HepG2 (cell line): Measurements from ENCODE around the gene FLAD1. TPM values are rescaled to one million over a fixed set of nuclear protein-coding genes. Genes with fewer than 3 reads are reported as not detected.

Source experiments
- ATF3 ChIP-seq: sonication (generic); formaldehyde crosslinking; IDR thresholded peaks from 2 replicates; pipeline ENCODE4 v1.4.0; 2020; ENCODE audit warnings: missing genetic modification reagents
- ELF4 ChIP-seq: sonication (generic); formaldehyde crosslinking; IDR thresholded peaks from 2 replicates; pipeline ENCODE4 v1.5.0; 2020; ENCODE audit warnings: missing genetic modification reagents, mild to moderate bottlenecking, moderate library complexity, borderline replicate concordance
- HDAC2 ChIP-seq: sonication (generic); formaldehyde crosslinking; IDR thresholded peaks from 2 replicates; pipeline ENCODE4 v1.4.0; 2020; ENCODE audit warnings: missing genetic modification reagents
- IKZF1 ChIP-seq: fragments of 450-650 bp; IDR thresholded peaks from 2 replicates; pipeline ENCODE4 v1.7.1; 2016
- IRF1 ChIP-seq: sonication (generic); formaldehyde crosslinking; IDR thresholded peaks from 2 replicates; pipeline ENCODE4 v1.4.0; 2020; ENCODE audit warnings: low read depth, mild to moderate bottlenecking, missing genetic modification reagents
- MED1 ChIP-seq: sonication (generic); formaldehyde crosslinking; IDR thresholded peaks from 2 replicates; pipeline ENCODE4 v1.4.0; 2020; ENCODE audit warnings: missing genetic modification reagents
- MYPOP ChIP-seq: sonication (generic); formaldehyde crosslinking; IDR thresholded peaks from 2 replicates; pipeline ENCODE4 v1.8.1; 2023; ENCODE audit warnings: mild to moderate bottlenecking, moderate library complexity, missing genetic modification reagents
- MZF1 ChIP-seq: sonication (generic); formaldehyde crosslinking; IDR thresholded peaks from 2 replicates; pipeline ENCODE4 v1.8.1; 2023; ENCODE audit warnings: mild to moderate bottlenecking, missing genetic modification reagents, borderline replicate concordance
- POLR2A ChIP-seq, 2 experiments: IDR thresholded peaks; 2 replicates each; pipeline ENCODE4 v1.6.1; 2011; ENCODE audit warnings: low read depth in 2 of 2, low read length in 2 of 2, mild to moderate bottlenecking in 1 of 2, moderate library complexity in 1 of 2; ENCODE audit not compliant: insufficient read depth in 1 of 2
- POLR2AphosphoS2 ChIP-seq: IDR thresholded peaks from 2 replicates; pipeline ENCODE4 v1.6.1; 2011; ENCODE audit warnings: low read depth, low read length, improper control_type of control experiment
- RBM22 ChIP-seq: fragments of 200-400 bp; formaldehyde crosslinking; optimal IDR thresholded peaks from 2 replicates; pipeline ENCODE3; 2017; ENCODE audit warnings: mild to moderate bottlenecking, low read length, moderate library complexity
- SAP130 ChIP-seq: IDR thresholded peaks from 2 replicates; pipeline ENCODE4 v1.6.1; 2016; ENCODE audit warnings: low read depth
- SSRP1 ChIP-seq: IDR thresholded peaks from 2 replicates; pipeline ENCODE4 v1.6.1; 2016; ENCODE audit warnings: control low read depth
- TBL1XR1 ChIP-seq: fragments of 150-350 bp; IDR thresholded peaks from 2 replicates; pipeline ENCODE4 v1.6.1; 2014; ENCODE audit warnings: borderline replicate concordance, low read length; ENCODE audit not compliant: partially characterized antibody
- TFAP4 ChIP-seq: sonication (generic); IDR thresholded peaks from 2 replicates; pipeline ENCODE4 v1.6.1; 2016; ENCODE audit warnings: low read depth, borderline replicate concordance
- ZBTB49 ChIP-seq: sonication (generic); formaldehyde crosslinking; IDR thresholded peaks from 2 replicates; pipeline ENCODE4 v1.4.0; 2020; ENCODE audit warnings: missing genetic modification reagents, borderline replicate concordance
- ZNF18 ChIP-seq: sonication (generic); formaldehyde crosslinking; IDR thresholded peaks from 2 replicates; pipeline ENCODE4 v1.8.0; 2022; ENCODE audit warnings: mild to moderate bottlenecking, missing genetic modification reagents; ENCODE audit not compliant: insufficient replicate concordance
- ZNF451 ChIP-seq: sonication (generic); formaldehyde crosslinking; IDR thresholded peaks from 2 replicates; pipeline ENCODE4 v1.5.0; 2020; ENCODE audit warnings: mild to moderate bottlenecking, missing genetic modification reagents
- ZNF644 ChIP-seq: IDR thresholded peaks from 2 replicates; pipeline ENCODE4 v1.6.1; 2016; ENCODE audit warnings: low read depth
- ZNF672 ChIP-seq: sonication (generic); formaldehyde crosslinking; IDR thresholded peaks from 2 replicates; pipeline ENCODE4 v1.8.1; 2022; ENCODE audit warnings: missing genetic modification reagents
- ZNF784 ChIP-seq: sonication (generic); formaldehyde crosslinking; IDR thresholded peaks from 2 replicates; pipeline ENCODE4 v1.5.1; 2020; ENCODE audit warnings: missing genetic modification reagents, mild to moderate bottlenecking, borderline replicate concordance
- ZNF790 ChIP-seq: sonication (generic); formaldehyde crosslinking; IDR thresholded peaks from 2 replicates; pipeline ENCODE4 v1.8.0; 2022; ENCODE audit warnings: missing genetic modification reagents, mild to moderate bottlenecking, borderline replicate concordance
- polyA plus RNA-seq, 8 experiments: library from polyadenylated mRNA; depleted of rRNA in 3 of 8; stranded (reverse) in 7 of 8; unstranded in 1 of 8; fragments of >200 nt; fragmentation: Illumina TruSeq in 4 of 8; extraction: Trizol in 4 of 8; gene quantifications; 2 replicates each; pipeline versions ENCODE4 v1.2.1 to v1.2.3, GENCODE V29; 2011 to 2016; ENCODE audit warnings: low read depth in 4 of 8, missing spikeins in 1 of 8, mixed read lengths in 1 of 8; ENCODE audit not compliant: insufficient read depth in 1 of 8
- total RNA-seq, 5 experiments: library from RNA; depleted of rRNA; stranded (reverse); fragments of >200 nt; fragmentation: Illumina TruSeq; extraction: Trizol; gene quantifications; 2 replicates each; pipeline ENCODE4 v1.2.3, GENCODE V29; 2016; ENCODE audit warnings: low read depth in 1 of 5

The FLAD1 gene
- total and polyA plus RNA-seq, 2 of the 13 experiments (the other 11 are each of a cell fraction or from before 2014, with no cell fraction given), result 25.9 to 32.8 TPM

- TF ChIP-seq MYPOP (CRISPR knock-in tag) (no peak), TBL1XR1 (no peak), TFAP4 (peak; percentile 83; the same call in 1 of the 2 replicates), ZNF644 (CRISPR knock-in tag) (no peak), SSRP1 (CRISPR knock-in tag) (no peak), ATF3 (CRISPR knock-in tag) (no peak), IRF1 (no peak), ZNF672 (CRISPR knock-in tag) (peak; percentile 89; the same call in 1 of the 2 replicates), MED1 (peak; percentile 34; the same call in 1 of the 2 replicates), ZNF784 (no peak), ZNF451 (0 out of 2 replicates have a peak, but pooled peaks have one; percentile 35), ZNF790 (no peak), ZBTB49 (CRISPR knock-in tag) (no peak), IKZF1 (no peak), ELF4 (CRISPR knock-in tag) (0 out of 2 replicates have a peak, but pooled peaks have one; percentile 16), POLR2A (IDR thresholded peaks at IDR 0.05; ENCODE audit: insufficient read depth in 1 of 2, low read depth in 2 of 2, low read length in 2 of 2) (peak in 1 of 2 experiments; percentile 55; a peak in 1 of 4 replicates), ZNF18 (CRISPR knock-in tag) (peak; percentile 35), MZF1 (0 out of 2 replicates have a peak, but pooled peaks have one; percentile 35), HDAC2 (CRISPR knock-in tag) (peak; percentile 10; the same call in 1 of the 2 replicates), SAP130 (CRISPR knock-in tag) (peak; percentile 87), RBM22 (no peak), POLR2AphosphoS2 (no peak)
These were observed 28.0 kb upstream of the FLAD1 start (continued) for GRCh38 chr1:154955039-154955717.
